ENCODE data around the gene CLSTN2. TPM values are rescaled to one million over a fixed set of nuclear protein-coding genes. Genes with fewer than 3 reads are reported as not detected.

Gene CLSTN2
- total and polyA plus RNA-seq, 2 of the 4 experiments (the other 2 are of a cell fraction): under 0.01 to 0.07 TPM

DNA sequence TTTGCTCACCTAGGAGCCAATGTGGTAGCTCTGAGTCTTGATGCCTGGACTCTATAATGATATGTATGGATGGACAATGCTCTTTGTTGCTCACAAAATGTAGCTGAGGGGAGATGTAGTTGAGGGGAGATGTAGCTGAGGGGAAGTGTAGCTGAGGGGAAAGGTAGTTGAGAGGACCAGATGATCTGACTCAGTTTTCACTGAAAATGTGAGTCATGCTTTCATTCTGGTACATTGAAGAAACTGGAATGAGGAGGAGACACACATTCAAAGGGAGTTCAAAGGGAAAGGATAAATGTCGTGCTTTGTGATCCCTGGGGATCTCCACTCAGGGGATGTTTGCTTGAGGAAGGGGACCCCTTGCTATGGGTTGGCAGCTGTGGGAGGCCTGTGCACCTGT, 440.0 kb downstream of the CLSTN2 start:
- H3K4me2 ChIP-seq (ENCODE audit: low read depth, low read length): no peak overlapping the region
- dilution Hi-C loops (cut with HindIII; ENCODE audit: low sequenced_read_pairs, unreplicated experiment): no loop called here
- H3K79me1 ChIP-seq (ENCODE audit: low read depth in 1 of 2, low read length in 2 of 2): no peaks in the 10 kb centered on the region
- H4K5ac ChIP-seq (ENCODE audit: low read depth, low read length): no peak overlapping the region
- no peak overlapping the region for H3K56ac ChIP-seq (ENCODE audit: extremely low read depth, insufficient read depth, low read length)
- TF ChIP-seq MXI1 (IDR thresholded peaks at IDR 0.05; ENCODE audit: borderline replicate concordance, low read depth, low read length) (no peak), RFX5 (IDR thresholded peaks at IDR 0.05; ENCODE audit: low read depth, low read length) (no peak), NFE2L2 (IDR thresholded peaks at IDR 0.05; ENCODE audit: low read depth, low read length) (no peak), CEBPB (IDR thresholded peaks at IDR 0.05; ENCODE audit: low read depth, low read length) (no peak), USF2 (IDR thresholded peaks at IDR 0.05; ENCODE audit: low read depth, low read length) (no peak), RAD21 (IDR thresholded peaks at IDR 0.05; ENCODE audit: low read length) (no peak), POLR2A (IDR thresholded peaks at IDR 0.05; ENCODE audit: low read depth, low read length) (no peak), MAZ (IDR thresholded peaks at IDR 0.05; ENCODE audit: borderline replicate concordance, low read depth, low read length) (no peak), RCOR1 (IDR thresholded peaks at IDR 0.05; ENCODE audit: insufficient replicate concordance, low read length) (no peak), SMC3 (IDR thresholded peaks at IDR 0.05; ENCODE audit: low read depth, low read length) (no peak), CTCF (conservative IDR thresholded peaks at IDR 0.05; ENCODE audit: low read depth, low read length) (no peak), FOS (IDR thresholded peaks at IDR 0.05; ENCODE audit: low read depth, low read length) (no peak), MAFK (IDR thresholded peaks at IDR 0.05; ENCODE audit: low read depth, low read length) (no peak), CHD1 (IDR thresholded peaks at IDR 0.05; ENCODE audit: low read depth, low read length) (no peak), BHLHE40 (IDR thresholded peaks at IDR 0.05; ENCODE audit: low read depth, low read length) (no peak)
- TF ChIP-seq, protein P1, sequence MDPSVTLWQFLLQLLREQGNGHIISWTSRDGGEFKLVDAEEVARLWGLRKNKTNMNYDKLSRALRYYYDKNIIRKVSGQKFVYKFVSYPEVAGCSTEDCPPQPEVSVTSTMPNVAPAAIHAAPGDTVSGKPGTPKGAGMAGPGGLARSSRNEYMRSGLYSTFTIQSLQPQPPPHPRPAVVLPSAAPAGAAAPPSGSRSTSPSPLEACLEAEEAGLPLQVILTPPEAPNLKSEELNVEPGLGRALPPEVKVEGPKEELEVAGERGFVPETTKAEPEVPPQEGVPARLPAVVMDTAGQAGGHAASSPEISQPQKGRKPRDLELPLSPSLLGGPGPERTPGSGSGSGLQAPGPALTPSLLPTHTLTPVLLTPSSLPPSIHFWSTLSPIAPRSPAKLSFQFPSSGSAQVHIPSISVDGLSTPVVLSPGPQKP (IDR thresholded peaks at IDR 0.05; ENCODE audit: borderline replicate concordance, low read depth, low read length): no peak
- no peak overlapping the region for H3K4ac ChIP-seq (ENCODE audit: low read depth, low read length)
- H3K4me1 ChIP-seq (ENCODE audit: control insufficient read depth, insufficient read depth, low read length): no peaks in the 10 kb centered on the region
- H2BK15ac ChIP-seq (ENCODE audit: low read depth, low read length): no peak overlapping the region
- no peak overlapping the region for H2BK20ac ChIP-seq (ENCODE audit: low read depth, low read length)
- H3K9me3 ChIP-seq (ENCODE audit: control insufficient read depth, insufficient read depth, low read length): no peaks in the 10 kb centered on the region
- no peak overlapping the region for H3K18ac ChIP-seq (ENCODE audit: low read depth, low read length)
- CTCF ChIA-PET: interaction anchor here (0.7 kb wide), 1 partner anchor 402 kb away, joined by 3 read pairs; no protein-coding TSS in a partner anchor
- no peak overlapping the region for H2BK5ac ChIP-seq (ENCODE audit: low read depth, low read length, poor library complexity, severe bottlenecking)
- DNase-seq (no peak), ATAC-seq (ENCODE audit: low read depth) (no peak)
- H4K20me1 ChIP-seq (ENCODE audit: insufficient read depth, low read length): no peaks in the 10 kb centered on the region
- H3K27ac ChIP-seq (ENCODE audit: insufficient read depth, low read length): no peak overlapping the region
- POLR2A ChIA-PET (ENCODE audit: unreplicated experiment): no interaction called here
- no peak overlapping the region for H2AK9ac ChIP-seq (replicated peaks; ENCODE audit: low read depth, low read length, poor library complexity)
- no peak overlapping the region for H4K8ac ChIP-seq (ENCODE audit: low read depth in 2 of 2, low read length in 2 of 2)
- H3K36me3 ChIP-seq (ENCODE audit: control insufficient read depth, insufficient read depth, low read length): no peaks in the 10 kb centered on the region
- 33% methylated on average over 1 of the region's 1 CpG; no CpG with 5 or more reads in 1 of the 2 experiments for WGBS, 2 experiments (ENCODE audit: extremely low coverage in 2 of 2, insufficient read length in 1 of 2)
- H3K23ac ChIP-seq (ENCODE audit: low read depth, low read length): no peak overlapping the region
- no TSS peak for BruUV-seq (replicated peaks)
- H2BK120ac ChIP-seq (ENCODE audit: low read depth, low read length): no peak overlapping the region
- H2AFZ ChIP-seq (replicated peaks; ENCODE audit: low read length, poor library complexity): no peak overlapping the region
- no peaks in the 10 kb centered on the region for H3K27me3 ChIP-seq (ENCODE audit: control insufficient read depth, insufficient read depth, low read length)
- in situ Hi-C loops (cut with MboI; ENCODE audit: low sequenced_read_pairs): no loop called here
- no peaks in the 10 kb centered on the region for H3K9me1 ChIP-seq (ENCODE audit: insufficient read depth, low read length)
- H2AK5ac ChIP-seq (ENCODE audit: low read depth, low read length): no peak overlapping the region
- H3K9ac ChIP-seq (ENCODE audit: low read depth, low read length): no peak overlapping the region
- intact Hi-C loops (cut with micrococcal nuclease): no loop called here
- H3K14ac ChIP-seq (replicated peaks; ENCODE audit: low read depth, low read length): no peak overlapping the region
- H3K4me3 ChIP-seq (ENCODE audit: insufficient read depth, low read depth, low read length): no peak overlapping the region
- H4K91ac ChIP-seq (ENCODE audit: insufficient read depth, low read depth, low read length): no peak overlapping the region

All from IMR-90 (cell line).